Tibial nerve (tissue), 3 donors: ENCODE data around the gene DCANP1.

Experiments
- POLR2A ChIP-seq, 2 donors: fragments of 450-650 bp; IDR thresholded peaks; one replicate each; pipeline ENCODE4 v1.6.1; 2017; ENCODE audit warnings: antibody characterized with exemption in 2 of 2, mild to moderate bottlenecking in 2 of 2, moderate library complexity in 2 of 2
- TF ChIP-seq, protein P1 (sequence below), 5 experiments: fragments of 200-600 bp in 3 of 5; fragments of 450-650 bp in 2 of 5; sonication (generic) in 3 of 5; IDR thresholded peaks; one replicate each; pipeline ENCODE4 v1.5.1; 2016 to 2019; ENCODE audit warnings: antibody characterized with exemption in 5 of 5, mild to moderate bottlenecking in 3 of 5, moderate library complexity in 2 of 5

DNA sequence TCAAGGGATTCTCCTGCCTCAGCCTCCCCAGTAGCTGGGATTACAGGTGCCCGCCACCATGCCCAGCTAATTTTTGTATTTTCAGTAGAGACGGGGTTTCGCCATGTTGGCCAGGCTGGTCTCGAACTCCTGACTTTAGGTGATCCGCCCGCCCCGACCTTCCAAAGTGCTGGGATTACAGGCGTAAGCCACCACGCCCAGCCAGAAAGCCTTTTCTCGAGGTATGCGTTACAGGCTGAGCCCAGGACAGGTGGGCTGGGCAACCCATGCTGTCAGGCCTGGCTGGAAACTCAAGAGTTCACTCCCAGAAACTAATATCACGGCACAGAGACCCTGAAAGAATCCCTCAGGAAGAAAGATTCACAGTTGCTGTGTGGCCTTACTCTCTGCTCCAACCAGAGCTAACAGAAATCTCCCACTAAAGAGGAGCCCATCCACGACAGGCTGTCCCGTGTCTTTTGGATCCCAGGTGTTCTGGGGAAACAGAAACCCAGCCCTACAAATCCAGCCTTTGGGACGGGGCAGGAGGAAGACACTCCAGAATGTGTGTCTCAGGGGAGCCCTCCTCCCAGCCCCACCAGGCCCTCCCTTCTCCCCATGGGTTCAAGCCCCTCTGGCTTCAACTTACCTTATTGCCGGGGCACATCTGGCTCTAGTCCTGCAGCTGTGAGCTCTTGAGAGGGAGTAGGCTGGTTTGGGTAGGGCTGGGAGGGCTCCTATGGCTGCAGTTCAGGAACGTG, 4.6 kb upstream of the DCANP1 start:
- TF ChIP-seq, protein P1, sequence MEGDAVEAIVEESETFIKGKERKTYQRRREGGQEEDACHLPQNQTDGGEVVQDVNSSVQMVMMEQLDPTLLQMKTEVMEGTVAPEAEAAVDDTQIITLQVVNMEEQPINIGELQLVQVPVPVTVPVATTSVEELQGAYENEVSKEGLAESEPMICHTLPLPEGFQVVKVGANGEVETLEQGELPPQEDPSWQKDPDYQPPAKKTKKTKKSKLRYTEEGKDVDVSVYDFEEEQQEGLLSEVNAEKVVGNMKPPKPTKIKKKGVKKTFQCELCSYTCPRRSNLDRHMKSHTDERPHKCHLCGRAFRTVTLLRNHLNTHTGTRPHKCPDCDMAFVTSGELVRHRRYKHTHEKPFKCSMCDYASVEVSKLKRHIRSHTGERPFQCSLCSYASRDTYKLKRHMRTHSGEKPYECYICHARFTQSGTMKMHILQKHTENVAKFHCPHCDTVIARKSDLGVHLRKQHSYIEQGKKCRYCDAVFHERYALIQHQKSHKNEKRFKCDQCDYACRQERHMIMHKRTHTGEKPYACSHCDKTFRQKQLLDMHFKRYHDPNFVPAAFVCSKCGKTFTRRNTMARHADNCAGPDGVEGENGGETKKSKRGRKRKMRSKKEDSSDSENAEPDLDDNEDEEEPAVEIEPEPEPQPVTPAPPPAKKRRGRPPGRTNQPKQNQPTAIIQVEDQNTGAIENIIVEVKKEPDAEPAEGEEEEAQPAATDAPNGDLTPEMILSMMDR (IDR thresholded peaks at IDR 0.05) = no peak
- TF ChIP-seq POLR2A (IDR thresholded peaks at IDR 0.05) = no peak
